Measurements from ENCODE around the gene ARAP1.

ARAP1 gene

DNA sequence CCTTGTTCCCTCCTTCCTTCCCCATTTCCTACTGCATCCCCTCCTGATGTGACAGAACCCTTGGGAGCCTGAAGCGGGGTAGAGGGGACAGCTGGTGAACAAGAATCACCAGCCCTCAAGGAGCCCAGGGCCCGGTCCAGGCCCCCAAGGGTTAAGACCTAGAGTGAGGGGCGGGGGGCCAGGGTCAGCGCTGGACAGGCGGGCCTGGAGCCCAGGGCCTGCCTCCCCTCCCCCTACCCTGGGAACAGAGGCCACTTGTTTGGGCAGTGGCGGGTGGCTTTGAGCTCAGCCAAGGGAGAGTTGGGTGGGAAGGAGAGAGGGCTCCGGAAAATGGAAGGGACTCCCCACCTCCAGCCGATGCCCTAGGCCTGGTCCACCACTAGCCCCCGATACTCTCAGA, 2.1 kb downstream of the ARAP1 start:
- TF ChIP-seq CTCF (IDR thresholded peaks at IDR 0.05; ENCODE audit: low read depth, low read length): no peak
- DNase-seq: no peak
- Histone ChIP-seq H3K36me3 (no peaks in the 10 kb centered on the region; the same call in 1 of the 2 replicates), H3K27me3 (ENCODE audit: insufficient read depth, low read depth, severe bottlenecking) (no peaks in the 10 kb centered on the region), H3K4me3 (ENCODE audit: low read depth, low read length) (no peak overlapping the region), H3K9me3 (ENCODE audit: severe bottlenecking) (no peaks in the 10 kb centered on the region), H3K27ac (no peak overlapping the region)

GRCh38 chr11:72747289-72747855, 4.8 kb downstream of the ARAP1 start:
- no peaks in the 10 kb centered on the region for H3K27me3 ChIP-seq (ENCODE audit: insufficient read depth, low read depth, severe bottlenecking)

DNA sequence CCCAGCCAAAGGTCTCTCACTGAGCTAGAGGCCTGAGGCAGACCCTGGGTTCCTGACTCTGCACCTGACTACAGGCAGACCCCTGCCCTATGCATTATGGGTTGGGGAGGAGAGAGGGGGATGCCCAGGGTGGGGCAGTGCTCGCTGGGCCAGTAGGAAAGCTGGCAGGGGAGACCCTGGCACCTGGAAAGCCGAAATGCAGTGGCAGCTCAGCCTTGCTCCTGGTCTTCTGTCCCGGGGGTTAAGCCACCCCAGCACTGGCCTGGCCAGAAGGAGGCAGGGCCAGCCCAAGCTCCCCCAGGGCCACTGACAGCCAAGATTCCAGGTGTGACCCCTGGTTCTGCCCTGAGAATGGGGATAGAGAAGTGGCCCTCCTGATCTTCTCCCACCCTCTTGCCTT, 5.4 kb downstream of the ARAP1 start:
- TF ChIP-seq CTCF (IDR thresholded peaks at IDR 0.05; ENCODE audit: low read depth, low read length): no peak
- H3K4me3 ChIP-seq (ENCODE audit: low read depth, low read length): no peak overlapping the region
- H3K27ac ChIP-seq: 0 out of 2 replicates have a peak overlapping the region, but pooled peaks have one; percentile 4
- H3K9me3 ChIP-seq (ENCODE audit: severe bottlenecking): no peaks in the 10 kb centered on the region
- DNase-seq: no peak
- no peaks in the 10 kb centered on the region for H3K36me3 ChIP-seq
- H3K27me3 ChIP-seq (ENCODE audit: insufficient read depth, low read depth, severe bottlenecking): no peaks in the 10 kb centered on the region

More at GRCh38 chr11:72747289-72747855, 4.8 kb downstream of the ARAP1 start:
- no peak for DNase-seq
- Histone ChIP-seq H3K9me3 (ENCODE audit: severe bottlenecking) (no peaks in the 10 kb centered on the region), H3K27ac (no peak overlapping the region), H3K4me3 (ENCODE audit: low read depth, low read length) (no peak overlapping the region), H3K36me3 (no peaks in the 10 kb centered on the region)
- TF ChIP-seq CTCF (IDR thresholded peaks at IDR 0.05; ENCODE audit: low read depth, low read length): no peak

GRCh38 chr11:72745925-72746550, 6.2 kb downstream of the ARAP1 start:
- no peak for DNase-seq
- no peaks in the 10 kb centered on the region for H3K27me3 ChIP-seq (ENCODE audit: insufficient read depth, low read depth, severe bottlenecking)
- H3K4me3 ChIP-seq (ENCODE audit: low read depth, low read length): no peak overlapping the region
- no peaks in the 10 kb centered on the region for H3K36me3 ChIP-seq
- H3K9me3 ChIP-seq (ENCODE audit: severe bottlenecking): no peaks in the 10 kb centered on the region
- H3K27ac ChIP-seq: peak overlapping the region; percentile 47; the same call in 1 of the 2 replicates
- no peak for TF ChIP-seq CTCF (IDR thresholded peaks at IDR 0.05; ENCODE audit: low read depth, low read length)

- Histone ChIP-seq H3K27ac (peak overlapping the region; percentile 47; the same call in 1 of the 2 replicates), H3K9me3 (ENCODE audit: severe bottlenecking) (no peaks in the 10 kb centered on the region), H3K36me3 (no peaks in the 10 kb centered on the region), H3K4me3 (ENCODE audit: low read depth, low read length) (no peak overlapping the region), H3K27me3 (ENCODE audit: insufficient read depth, low read depth, severe bottlenecking) (no peaks in the 10 kb centered on the region)
- TF ChIP-seq CTCF (IDR thresholded peaks at IDR 0.05; ENCODE audit: low read depth, low read length): no peak
- no peak for DNase-seq
These were observed 6.7 kb downstream of the ARAP1 start for GRCh38 chr11:72745511-72745910.

All from WERI-Rb-1 (cell line).